SW480 (cell line): ENCODE data around the gene MAP3K21.

ENCODE experiments used
- DNase-seq: peaks from one replicate; pipeline ENCODE4 v3.0.0-alpha.2; 2016; ENCODE audit warnings: low spot score

The MAP3K21 gene

DNA sequence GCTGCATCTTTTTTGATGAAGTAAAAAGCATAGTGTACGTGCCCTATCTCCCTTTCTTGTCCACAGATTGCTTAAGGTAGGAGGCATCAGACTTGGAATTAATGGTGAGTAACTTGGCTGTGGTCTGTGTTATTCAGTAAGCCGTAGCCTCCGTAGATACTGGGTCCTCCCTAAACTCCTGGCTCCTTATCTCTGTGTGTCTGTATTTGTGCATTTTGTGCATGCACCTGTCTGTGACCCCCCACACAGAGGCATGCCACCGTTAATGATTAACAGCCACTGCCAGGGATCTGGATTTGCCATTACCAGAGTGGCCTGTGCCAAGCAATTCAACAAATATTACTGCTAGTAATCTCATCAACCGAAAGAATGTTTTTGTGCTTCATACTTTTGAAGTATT, 31.9 kb downstream of the MAP3K21 start:
- DNase-seq = peak; percentile 51

DNA sequence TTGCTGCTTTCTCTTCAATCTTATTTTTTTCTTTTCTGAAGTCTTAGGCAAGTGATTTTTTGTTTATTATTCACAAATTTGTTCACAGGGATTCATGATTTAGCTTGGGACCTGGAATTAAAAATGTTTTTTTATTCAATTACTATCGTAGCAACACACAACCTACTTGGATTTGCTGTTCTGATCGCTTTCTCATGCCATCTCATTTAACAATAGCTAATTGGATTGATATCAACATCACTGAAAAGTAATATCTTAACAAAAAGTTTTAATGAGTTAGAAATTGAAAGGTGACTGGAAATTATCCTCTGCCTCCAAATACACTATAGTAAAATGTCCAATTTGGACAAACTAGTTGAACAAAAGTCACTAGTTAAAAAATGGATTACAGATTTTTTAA, 32.4 kb downstream of the MAP3K21 start:
- no peak for DNase-seq

GRCh38 chr1:233360525-233361102, 33.1 kb downstream of the MAP3K21 start:
- no peak for DNase-seq

DNA sequence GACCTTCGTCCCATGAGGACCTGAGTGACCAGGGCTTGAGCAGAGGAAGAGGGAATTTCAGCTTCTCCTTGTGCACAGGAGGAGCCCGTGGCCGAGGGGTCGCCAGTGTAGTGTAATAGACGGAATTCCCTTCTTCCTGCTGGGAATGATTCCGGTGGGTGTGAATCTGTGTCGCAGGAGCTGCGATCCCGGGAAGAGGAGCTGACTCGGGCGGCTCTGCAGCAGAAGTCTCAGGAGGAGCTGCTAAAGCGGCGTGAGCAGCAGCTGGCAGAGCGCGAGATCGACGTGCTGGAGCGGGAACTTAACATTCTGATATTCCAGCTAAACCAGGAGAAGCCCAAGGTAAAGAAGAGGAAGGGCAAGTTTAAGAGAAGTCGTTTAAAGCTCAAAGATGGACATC, 34.4 kb downstream of the MAP3K21 start:
- no peak for DNase-seq

GRCh38 chr1:233362743-233363142, 35.2 kb downstream of the MAP3K21 start:
- DNase-seq = no peak

DNA sequence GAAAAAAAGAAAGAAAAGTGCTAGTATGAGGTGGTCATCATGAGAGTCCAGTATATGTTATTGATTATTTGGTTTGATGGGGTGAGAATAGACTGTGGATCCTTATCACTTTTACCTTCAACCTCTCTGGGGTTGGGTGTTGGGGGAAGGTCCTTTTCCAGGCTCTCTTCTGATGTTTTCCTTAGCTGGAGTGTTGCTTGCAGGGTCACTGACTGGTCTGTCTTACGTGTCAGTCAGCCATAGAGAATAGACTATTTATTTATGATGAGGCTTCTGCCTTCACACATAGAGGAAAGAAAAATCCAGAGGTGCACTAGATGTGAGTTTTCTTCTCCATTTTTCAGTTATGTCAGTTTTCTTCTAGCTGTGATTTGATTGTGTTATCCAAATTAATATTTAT, 36.5 kb downstream of the MAP3K21 start:
- no peak for DNase-seq

DNA sequence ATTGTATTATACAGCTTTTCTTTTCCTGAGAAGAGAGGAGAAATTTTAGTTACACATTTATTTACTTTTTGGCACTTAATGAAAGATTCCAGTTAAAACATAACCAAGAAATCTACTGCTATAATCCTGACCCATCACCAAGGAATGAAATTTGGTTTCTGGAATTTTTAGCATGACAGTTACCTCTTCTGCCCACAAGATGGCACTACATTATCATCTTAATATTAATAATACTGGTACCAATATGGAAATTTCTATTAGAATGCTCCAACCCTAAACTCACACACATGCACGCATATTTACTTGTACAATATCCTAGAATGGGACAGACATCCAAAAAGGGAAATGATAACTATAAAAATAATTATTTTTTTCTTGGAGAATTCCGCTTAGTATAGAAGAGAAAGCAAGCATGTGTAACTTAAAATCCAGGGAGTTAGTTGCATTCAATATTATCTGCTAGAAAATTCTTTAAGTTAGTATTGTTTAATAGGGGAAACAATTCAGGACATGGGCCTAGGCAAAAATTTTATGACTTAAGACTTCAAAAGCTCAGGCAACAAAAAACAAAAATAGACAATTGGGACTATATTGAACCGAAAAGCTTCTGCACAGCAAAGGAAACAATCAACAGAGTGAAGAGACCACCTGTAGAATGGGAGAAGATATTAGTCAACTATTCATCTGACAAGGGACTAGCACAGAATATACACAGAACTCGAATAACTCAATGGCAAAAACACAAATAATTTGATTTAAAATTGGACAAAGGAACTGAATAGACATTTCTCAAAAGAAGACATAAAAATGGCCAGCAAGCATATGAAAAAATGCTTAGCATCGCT, 37.4 kb downstream of the MAP3K21 start:
- DNase-seq = peak; percentile 24

DNA sequence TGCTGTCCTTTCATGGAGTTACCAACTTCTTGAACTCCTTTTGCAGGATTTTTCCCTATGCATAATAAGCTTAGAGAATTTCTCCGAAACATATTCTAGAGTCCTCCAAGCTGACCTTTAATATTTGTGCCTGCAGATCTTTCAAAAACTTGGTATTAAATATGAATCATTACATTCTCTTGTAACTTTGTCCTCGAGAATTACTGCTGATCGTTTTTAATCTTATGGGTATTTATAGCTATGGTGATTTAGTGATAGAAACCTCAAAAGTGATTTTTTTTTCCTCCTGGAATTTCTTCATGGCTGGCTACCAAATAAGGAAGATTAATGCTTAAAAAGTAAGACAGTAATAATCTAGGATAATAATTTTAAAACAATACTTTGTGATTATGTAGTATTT, 39.1 kb downstream of the MAP3K21 start:
- no peak for DNase-seq

- peak; percentile 76 for DNase-seq
Measured at GRCh38 chr1:233367057-233367803, 39.7 kb downstream of the MAP3K21 start.

- DNase-seq = no peak
Measured at GRCh38 chr1:233368106-233368788, 40.7 kb downstream of the MAP3K21 start.

- no peak for DNase-seq
Measured at GRCh38 chr1:233368789-233369130, 41.2 kb downstream of the MAP3K21 start.

GRCh38 chr1:233372218-233373120, 44.9 kb downstream of the MAP3K21 start:
- DNase-seq = no peak

DNA sequence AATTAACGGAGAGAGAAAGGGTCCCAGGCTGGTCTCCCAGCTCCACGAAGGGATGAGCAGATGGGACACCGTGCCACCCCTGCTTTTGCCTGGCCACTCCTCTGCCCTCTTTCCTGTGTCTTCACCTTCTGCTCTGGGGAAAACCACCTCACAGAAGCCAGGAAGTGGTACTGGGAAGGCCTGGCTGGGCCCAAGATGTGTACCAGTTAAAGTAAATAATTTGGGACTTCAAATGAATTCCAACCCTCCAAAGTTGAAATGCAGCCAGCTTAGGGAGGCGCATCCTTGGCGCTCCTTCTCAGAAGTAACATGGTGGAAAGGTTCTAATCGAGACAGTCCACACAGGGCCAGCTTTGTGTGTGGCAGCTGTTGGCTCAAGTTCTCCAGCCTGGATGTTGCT, 45.7 kb downstream of the MAP3K21 start:
- no peak for DNase-seq

- no peak for DNase-seq
Measured at GRCh38 chr1:233375653-233376052, 48.1 kb downstream of the MAP3K21 start.

- no peak for DNase-seq
Measured at GRCh38 chr1:233376382-233377110, 49.0 kb downstream of the MAP3K21 start.

- no peak for DNase-seq
Measured at GRCh38 chr1:233379869-233380438, 52.4 kb downstream of the MAP3K21 start.

DNA sequence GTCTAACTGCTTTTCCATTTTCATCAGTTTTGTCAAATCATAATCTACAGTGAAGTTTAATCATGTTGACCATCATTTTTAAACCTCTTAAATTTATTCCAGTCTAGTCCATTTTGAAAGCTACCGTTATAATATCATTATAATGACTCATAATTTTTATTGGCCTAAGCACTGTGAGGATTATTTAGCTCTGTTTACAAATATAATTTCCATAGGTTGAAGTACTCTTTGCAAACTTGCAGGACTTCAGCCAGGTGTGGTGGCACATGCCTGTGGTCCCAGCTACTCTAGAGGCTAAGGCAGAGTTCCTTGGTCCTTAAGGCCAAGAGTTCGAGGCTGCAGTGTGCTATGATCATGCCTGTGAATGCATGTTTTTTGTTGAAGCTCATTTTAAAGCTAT, 54.3 kb downstream of the MAP3K21 start:
- no peak for DNase-seq

DNA sequence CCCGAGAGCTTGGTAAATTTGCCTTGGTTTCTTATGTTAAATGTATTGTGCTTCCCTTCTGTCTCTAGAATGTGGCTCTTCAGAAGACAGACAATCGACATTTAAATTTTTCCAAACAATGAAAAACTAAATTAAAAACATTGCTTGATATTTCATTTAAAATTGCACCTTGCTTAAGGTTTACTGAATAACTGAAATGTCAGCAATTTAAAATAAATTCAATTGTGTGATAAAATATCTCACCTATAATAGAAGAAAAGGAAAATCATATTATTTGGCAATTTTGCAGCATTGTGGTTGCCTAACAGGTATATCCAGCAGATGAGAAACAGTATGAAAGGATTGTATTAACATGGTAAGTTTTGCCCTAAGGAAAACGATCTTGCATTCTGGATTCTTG, 56.5 kb downstream of the MAP3K21 start:
- no peak for DNase-seq

DNA sequence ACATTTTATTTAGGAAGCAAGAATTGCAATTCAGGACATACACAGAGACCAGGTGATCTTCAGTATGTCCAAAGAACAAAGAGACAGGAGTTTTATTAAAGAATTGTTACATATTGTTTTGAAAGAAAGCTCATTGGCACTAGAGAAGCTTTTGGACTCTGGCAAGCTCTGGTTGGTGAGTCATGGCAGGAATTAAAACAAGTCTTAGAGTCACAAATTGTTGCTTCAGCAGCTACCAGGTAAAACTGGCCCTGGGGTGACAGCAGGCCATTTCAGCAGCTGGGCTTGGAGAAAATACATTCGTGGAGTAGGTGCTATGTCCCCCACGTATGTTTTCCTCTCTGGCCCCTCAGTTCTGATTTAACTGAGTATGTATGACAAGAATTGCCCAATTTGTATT, 58.8 kb downstream of the MAP3K21 start:
- no peak for DNase-seq

GRCh38 chr1:233387585-233387984, 60.1 kb downstream of the MAP3K21 start:
- no peak for DNase-seq

- no peak for DNase-seq
Measured at GRCh38 chr1:233389169-233389568, 61.6 kb downstream of the MAP3K21 start.
